BLaER1 treated with 17β-estradiol and CSF1 and Interleukin-3, amounts not matched to agents 10 nM and 100 nM (cell line): ENCODE results near the gene LSP1.
A peak's percentile ranks its signal among the peaks of the same experiment; 100 is the strongest.

ENCODE experiments used
- H3K27ac ChIP-seq, 11 experiments: shearing (Covaris generic); formaldehyde crosslinking; 2 replicates each; pipeline ENCODE4 v1.8.1; 2022
- H3K27me3 ChIP-seq, 11 experiments: shearing (Covaris generic); formaldehyde crosslinking; 2 replicates each; pipeline ENCODE4 v1.8.1; 2022
- H3K36me3 ChIP-seq, 11 experiments: shearing (Covaris generic); formaldehyde crosslinking; 2 replicates each; pipeline ENCODE4 v1.8.1; 2022
- H3K4me1 ChIP-seq, 10 experiments: shearing (Covaris generic); formaldehyde crosslinking; 2 replicates each; pipeline ENCODE4 v1.8.1; 2022
- H3K4me2 ChIP-seq, 11 experiments: shearing (Covaris generic); formaldehyde crosslinking; 2 replicates each; pipeline ENCODE4 v1.8.1; 2022
- H3K4me3 ChIP-seq, 10 experiments: shearing (Covaris generic); formaldehyde crosslinking; 2 replicates each; pipeline ENCODE4 v1.8.1; 2022
- H3K9ac ChIP-seq, 11 experiments: shearing (Covaris generic); formaldehyde crosslinking; 2 replicates each; pipeline ENCODE4 v1.8.1; 2022
- H3K9me3 ChIP-seq, 11 experiments: shearing (Covaris generic); formaldehyde crosslinking; replicated peaks in 1 of 11; 2 replicates each; pipeline ENCODE4 v1.8.1; 2022
- H4K20me1 ChIP-seq, 11 experiments: shearing (Covaris generic); formaldehyde crosslinking; 2 replicates each; pipeline ENCODE4 v1.8.1; 2022
- Cebpa-rat ChIP-seq, 11 experiments: shearing (Covaris generic); IDR thresholded peaks; 2 replicates each; pipeline ENCODE4 v1.8.1; 2022

LSP1 gene

GRCh38 chr11:1877211-1878136 lies 24.6 kb downstream of the LSP1 start:
- Histone ChIP-seq H3K9me3 (no peaks in the 10 kb centered on the region), H3K27ac (no peak overlapping the region), H3K27me3 (peaks cover 0 to 5% (median 0%) of the 10 kb centered on the region in 11 experiments; a peak in 2 of 22 replicates), H3K4me2 (peak overlapping the region; percentile 26 to 77 (median 66); a peak in 20 of 22 replicates), H3K36me3 (no peaks in the 10 kb centered on the region), H3K9ac (no peak overlapping the region; a peak in 2 of 22 replicates), H3K4me1 (peaks cover 65 to 93% (median 86%) of the 10 kb centered on the region in 10 experiments), H4K20me1 (peaks cover 0 to 28% (median 0%) of the 10 kb centered on the region in 11 experiments; a peak in 7 of 22 replicates), H3K4me3 (no peak overlapping the region)
- no peak for TF ChIP-seq Cebpa-rat (IDR thresholded peaks at IDR 0.05)

- H3K36me3 ChIP-seq, result no peaks in the 10 kb centered on the region; a peak in 2 of 22 replicates
- H3K9ac ChIP-seq, result no peak overlapping the region; a peak in 1 of 22 replicates
- no peak overlapping the region for H3K4me3 ChIP-seq
- H3K27ac ChIP-seq, result no peak overlapping the region
- H4K20me1 ChIP-seq, result peaks cover 0 to 22% (median 0%) of the 10 kb centered on the region in 11 experiments; a peak in 4 of 22 replicates
- no peak for TF ChIP-seq Cebpa-rat (IDR thresholded peaks at IDR 0.05)
- no peaks in the 10 kb centered on the region for H3K9me3 ChIP-seq
- peak overlapping the region in 9 of 11 experiments; percentile 47 to 77 (median 70); a peak in 14 of 22 replicates for H3K4me2 ChIP-seq
- H3K27me3 ChIP-seq, result no peaks in the 10 kb centered on the region
- H3K4me1 ChIP-seq, result peaks cover 64 to 94% (median 87%) of the 10 kb centered on the region in 10 experiments
Observed at GRCh38 chr11:1878137-1879031, 25.5 kb downstream of the LSP1 start.

GRCh38 chr11:1879342-1879940 lies 26.6 kb downstream of the LSP1 start:
- Histone ChIP-seq H4K20me1 (peaks cover 0 to 18% (median 0%) of the 10 kb centered on the region in 11 experiments; a peak in 4 of 22 replicates), H3K4me2 (peak overlapping the region; percentile 78 to 96 (median 93); a peak in 21 of 22 replicates), H3K27ac (peak overlapping the region in 8 of 11 experiments; percentile 4 to 87 (median 82); a peak in 10 of 22 replicates), H3K27me3 (no peaks in the 10 kb centered on the region), H3K4me3 (no peak overlapping the region), H3K36me3 (peaks cover 0 to 4% (median 0%) of the 10 kb centered on the region in 11 experiments; a peak in 4 of 22 replicates), H3K9me3 (no peaks in the 10 kb centered on the region), H3K9ac (peak overlapping the region in 6 of 11 experiments; percentile 3 to 74 (median 70); a peak in 4 of 22 replicates), H3K4me1 (peaks cover 59 to 95% (median 91%) of the 10 kb centered on the region in 10 experiments)
- TF ChIP-seq Cebpa-rat (IDR thresholded peaks at IDR 0.05), result no peak

GRCh38 chr11:1879941-1880720 lies 27.2 kb downstream of the LSP1 start:
- Histone ChIP-seq H3K27me3 (no peaks in the 10 kb centered on the region), H3K9me3 (no peaks in the 10 kb centered on the region), H3K4me3 (no peak overlapping the region; a peak in 1 of 20 replicates), H3K9ac (peak overlapping the region; percentile 42 to 80 (median 73)), H3K4me2 (peak overlapping the region; percentile 78 to 96 (median 93)), H3K4me1 (peaks cover 59 to 88% (median 84%) of the 10 kb centered on the region in 10 experiments), H3K27ac (peak overlapping the region; percentile 74 to 87 (median 82)), H4K20me1 (peaks cover 0 to 12% (median 0%) of the 10 kb centered on the region in 11 experiments; a peak in 3 of 22 replicates), H3K36me3 (peaks cover 0 to 11% (median 0%) of the 10 kb centered on the region in 11 experiments; a peak in 4 of 22 replicates)
- TF ChIP-seq Cebpa-rat (IDR thresholded peaks at IDR 0.05), result no peak

GRCh38 chr11:1880746-1881441 lies 28.0 kb downstream of the LSP1 start:
- peaks cover 0 to 8% (median 0%) of the 10 kb centered on the region in 11 experiments; a peak in 2 of 22 replicates for H4K20me1 ChIP-seq
- H3K4me3 ChIP-seq, result peak overlapping the region in 3 of 10 experiments; percentile 31 to 45 (median 36); a peak in 5 of 20 replicates
- H3K9me3 ChIP-seq, result no peaks in the 10 kb centered on the region
- no peaks in the 10 kb centered on the region for H3K27me3 ChIP-seq
- peaks cover 56 to 81% (median 77%) of the 10 kb centered on the region in 10 experiments for H3K4me1 ChIP-seq
- H3K27ac ChIP-seq, result peak overlapping the region; percentile 74 to 87 (median 82)
- peaks cover 0 to 18% (median 0%) of the 10 kb centered on the region in 11 experiments; a peak in 5 of 22 replicates for H3K36me3 ChIP-seq
- H3K4me2 ChIP-seq, result peak overlapping the region; percentile 78 to 96 (median 93)
- H3K9ac ChIP-seq, result peak overlapping the region; percentile 42 to 80 (median 73)
- TF ChIP-seq Cebpa-rat (IDR thresholded peaks at IDR 0.05), result no peak

- peak overlapping the region; percentile 78 to 96 (median 93) for H3K4me2 ChIP-seq
- TF ChIP-seq Cebpa-rat (IDR thresholded peaks at IDR 0.05), result no peak
- H3K4me3 ChIP-seq, result peak overlapping the region in 7 of 10 experiments; percentile 4 to 45 (median 28); a peak in 11 of 20 replicates
- H3K27me3 ChIP-seq, result no peaks in the 10 kb centered on the region
- H4K20me1 ChIP-seq, result 0 out of 22 replicates have a peak, but pooled peaks cover 0 to 3% (median 0%) of the 10 kb centered on the region in 11 experiments
- no peaks in the 10 kb centered on the region for H3K9me3 ChIP-seq
- H3K4me1 ChIP-seq, result peaks cover 49 to 73% (median 69%) of the 10 kb centered on the region in 10 experiments
- peak overlapping the region; percentile 74 to 87 (median 82) for H3K27ac ChIP-seq
- peak overlapping the region; percentile 42 to 80 (median 73); a peak in 21 of 22 replicates for H3K9ac ChIP-seq
- H3K36me3 ChIP-seq, result peaks cover 0 to 20% (median 0%) of the 10 kb centered on the region in 11 experiments; a peak in 5 of 22 replicates
Observed at GRCh38 chr11:1881442-1882264, 28.8 kb downstream of the LSP1 start.
